Endothelial cell of umbilical vein (primary cell): Measurements from ENCODE around the gene USF1.

ENCODE experiments used
- EZH2 ChIP-seq: IDR thresholded peaks from 2 replicates; pipeline ENCODE4 v1.6.1; 2012; ENCODE audit warnings: borderline replicate concordance, low read depth, mild to moderate bottlenecking, moderate library complexity, low read length, inconsistent platforms; ENCODE audit not compliant: severe bottlenecking
- POLR2A ChIP-seq: IDR thresholded peaks from 2 replicates; pipeline ENCODE4 v1.6.1; 2012; ENCODE audit warnings: low read depth, mild to moderate bottlenecking, control low read depth, low read length
- TF ChIP-seq, protein P1 (sequence below), 2 donors: IDR thresholded peaks; 1 replicate in 1 of 2; 2 replicates in 1 of 2; pipeline ENCODE4 v1.5.1; 2011; ENCODE audit warnings: low read length in 2 of 2, mild to moderate bottlenecking in 2 of 2, moderate library complexity in 2 of 2, control low read depth in 1 of 2, inconsistent platforms in 1 of 2, low read depth in 1 of 2; ENCODE audit not compliant: insufficient read depth in 1 of 2; ENCODE audit errors: extremely low read depth in 1 of 2

DNA sequence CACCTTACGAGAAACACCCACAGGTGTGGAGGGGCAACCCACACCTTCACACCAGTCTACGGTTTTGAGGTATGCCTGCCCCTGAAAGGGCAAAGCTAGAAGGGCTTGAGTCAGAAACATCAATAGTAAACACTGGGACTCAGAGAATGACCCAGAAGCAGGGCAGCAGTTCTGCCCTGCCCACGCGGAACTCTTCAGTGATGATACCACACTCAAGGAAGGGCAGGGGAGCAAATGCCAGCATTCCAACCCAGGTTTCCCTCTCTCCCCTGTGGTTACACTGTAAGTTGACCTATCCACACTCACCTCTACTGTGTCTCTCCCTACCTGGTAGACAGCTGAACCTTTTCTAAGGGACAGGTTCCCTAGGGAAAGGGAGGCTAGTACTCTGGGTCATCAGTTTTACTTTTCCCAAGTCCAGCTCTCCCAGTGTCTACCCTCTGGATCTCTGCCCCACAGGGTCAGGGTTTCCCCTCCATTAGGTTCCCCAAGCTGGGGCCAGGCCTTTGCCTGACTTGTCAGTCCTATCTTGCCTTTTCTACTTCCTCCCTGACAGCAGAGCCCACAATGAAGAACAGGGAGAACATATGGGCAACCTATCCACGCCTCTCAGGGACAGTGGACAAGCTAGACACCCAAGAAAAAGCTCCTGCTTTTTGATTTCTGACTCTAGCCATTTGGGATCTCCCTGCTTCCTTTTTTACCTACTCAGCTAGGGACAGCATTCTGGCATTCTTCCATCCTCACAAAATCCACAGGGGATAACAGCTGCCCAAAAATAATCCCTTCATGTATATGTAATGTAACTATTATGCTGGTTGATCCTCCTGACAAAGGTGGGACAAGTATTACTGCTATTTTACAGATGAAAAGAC is 27.8 kb downstream of the USF1 start:
- TF ChIP-seq POLR2A (no peak), EZH2 (no peak)
- TF ChIP-seq, protein P1, sequence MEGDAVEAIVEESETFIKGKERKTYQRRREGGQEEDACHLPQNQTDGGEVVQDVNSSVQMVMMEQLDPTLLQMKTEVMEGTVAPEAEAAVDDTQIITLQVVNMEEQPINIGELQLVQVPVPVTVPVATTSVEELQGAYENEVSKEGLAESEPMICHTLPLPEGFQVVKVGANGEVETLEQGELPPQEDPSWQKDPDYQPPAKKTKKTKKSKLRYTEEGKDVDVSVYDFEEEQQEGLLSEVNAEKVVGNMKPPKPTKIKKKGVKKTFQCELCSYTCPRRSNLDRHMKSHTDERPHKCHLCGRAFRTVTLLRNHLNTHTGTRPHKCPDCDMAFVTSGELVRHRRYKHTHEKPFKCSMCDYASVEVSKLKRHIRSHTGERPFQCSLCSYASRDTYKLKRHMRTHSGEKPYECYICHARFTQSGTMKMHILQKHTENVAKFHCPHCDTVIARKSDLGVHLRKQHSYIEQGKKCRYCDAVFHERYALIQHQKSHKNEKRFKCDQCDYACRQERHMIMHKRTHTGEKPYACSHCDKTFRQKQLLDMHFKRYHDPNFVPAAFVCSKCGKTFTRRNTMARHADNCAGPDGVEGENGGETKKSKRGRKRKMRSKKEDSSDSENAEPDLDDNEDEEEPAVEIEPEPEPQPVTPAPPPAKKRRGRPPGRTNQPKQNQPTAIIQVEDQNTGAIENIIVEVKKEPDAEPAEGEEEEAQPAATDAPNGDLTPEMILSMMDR (IDR thresholded peaks at IDR 0.05; ENCODE audit: extremely low read depth in 1 of 2, insufficient read depth in 1 of 2, low read depth in 1 of 2, low read length in 2 of 2), result no peak
